Kidney epithelial cell (primary cell): ENCODE measurements around the gene ERC2. TPM values are rescaled to one million over a fixed set of nuclear protein-coding genes. Genes with fewer than 3 reads are reported as not detected.

ENCODE experiments used
- DNase-seq: peaks from one replicate; pipeline ENCODE4 v3.0.0-alpha.2; 2010; ENCODE audit warnings: low read depth
- H3K27me3 ChIP-seq: 2 replicates; pipeline ENCODE4 v1.6.0; 2011; ENCODE audit warnings: low read length; ENCODE audit not compliant: control insufficient read depth, insufficient read depth
- H3K36me3 ChIP-seq: 2 replicates; pipeline ENCODE4 v1.5.1; 2011; ENCODE audit warnings: low read length; ENCODE audit not compliant: control insufficient read depth, insufficient read depth
- H3K4me3 ChIP-seq: 2 replicates; pipeline ENCODE4 v1.5.1; 2011; ENCODE audit warnings: low read depth, mild to moderate bottlenecking, control low read depth, low read length
- total RNA-seq: library from RNA; depleted of rRNA; stranded (reverse); fragments of >200 nt; gene quantifications from 2 replicates; pipeline ENCODE4 v1.2.3, GENCODE V29; 2015
- TF ChIP-seq, protein P1 (sequence below): IDR thresholded peaks from 2 replicates; pipeline ENCODE4 v1.5.1; 2011; ENCODE audit warnings: mild to moderate bottlenecking, moderate library complexity, low read length, control low read depth, inconsistent platforms; ENCODE audit not compliant: insufficient read depth, poor library complexity, severe bottlenecking

ERC2 gene
- total RNA-seq, 1 donor from 2014 or later, result 17.0 TPM

DNA sequence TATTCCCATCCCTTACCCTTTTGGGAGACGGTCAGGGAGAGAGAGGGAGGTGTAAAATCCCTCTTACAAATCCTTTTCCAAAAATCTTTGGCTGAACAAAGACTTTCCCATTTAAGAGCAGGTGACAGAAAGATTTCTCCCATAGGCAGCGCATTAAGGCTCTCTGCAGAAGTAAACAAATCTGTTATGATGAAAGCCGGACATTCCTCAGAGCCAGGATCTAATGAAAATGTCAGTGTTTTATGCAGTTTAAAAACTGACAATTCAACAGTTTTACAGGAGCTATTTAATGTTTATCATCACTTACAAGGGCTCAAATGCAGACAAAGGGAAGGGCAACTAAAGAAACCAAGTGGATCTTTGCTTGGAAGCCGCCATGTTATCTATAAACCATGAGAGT lies 872.8 kb downstream of the ERC2 start:
- H3K4me3 ChIP-seq, result no peak overlapping the region
- H3K27me3 ChIP-seq, result no peaks in the 10 kb centered on the region
- H3K36me3 ChIP-seq, result no peaks in the 10 kb centered on the region
- no peak for DNase-seq
- TF ChIP-seq, protein P1, sequence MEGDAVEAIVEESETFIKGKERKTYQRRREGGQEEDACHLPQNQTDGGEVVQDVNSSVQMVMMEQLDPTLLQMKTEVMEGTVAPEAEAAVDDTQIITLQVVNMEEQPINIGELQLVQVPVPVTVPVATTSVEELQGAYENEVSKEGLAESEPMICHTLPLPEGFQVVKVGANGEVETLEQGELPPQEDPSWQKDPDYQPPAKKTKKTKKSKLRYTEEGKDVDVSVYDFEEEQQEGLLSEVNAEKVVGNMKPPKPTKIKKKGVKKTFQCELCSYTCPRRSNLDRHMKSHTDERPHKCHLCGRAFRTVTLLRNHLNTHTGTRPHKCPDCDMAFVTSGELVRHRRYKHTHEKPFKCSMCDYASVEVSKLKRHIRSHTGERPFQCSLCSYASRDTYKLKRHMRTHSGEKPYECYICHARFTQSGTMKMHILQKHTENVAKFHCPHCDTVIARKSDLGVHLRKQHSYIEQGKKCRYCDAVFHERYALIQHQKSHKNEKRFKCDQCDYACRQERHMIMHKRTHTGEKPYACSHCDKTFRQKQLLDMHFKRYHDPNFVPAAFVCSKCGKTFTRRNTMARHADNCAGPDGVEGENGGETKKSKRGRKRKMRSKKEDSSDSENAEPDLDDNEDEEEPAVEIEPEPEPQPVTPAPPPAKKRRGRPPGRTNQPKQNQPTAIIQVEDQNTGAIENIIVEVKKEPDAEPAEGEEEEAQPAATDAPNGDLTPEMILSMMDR, result no peak

DNA sequence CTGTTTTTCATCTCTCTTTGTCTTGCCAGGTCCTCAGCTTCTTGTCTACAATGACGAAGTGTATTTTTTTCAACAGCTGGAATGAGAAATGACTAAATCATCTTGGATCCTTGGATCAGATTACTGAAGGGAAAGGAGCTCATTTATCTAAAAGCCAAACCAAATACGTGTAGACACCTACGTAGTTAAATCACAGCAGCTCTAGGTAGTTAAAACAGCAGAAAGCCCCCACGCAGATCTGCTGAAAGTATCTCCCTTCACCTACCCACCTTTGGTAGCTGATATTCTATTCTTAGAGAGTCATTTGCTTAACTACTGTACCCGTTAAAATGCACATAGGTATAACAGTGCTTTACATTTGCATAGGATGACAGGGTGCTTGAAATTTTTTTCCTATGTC lies 875.7 kb downstream of the ERC2 start:
- Histone ChIP-seq H3K27me3 (no peaks in the 10 kb centered on the region), H3K4me3 (no peak overlapping the region), H3K36me3 (no peaks in the 10 kb centered on the region)
- no peak for DNase-seq
- TF ChIP-seq, protein P1, result no peak

DNA sequence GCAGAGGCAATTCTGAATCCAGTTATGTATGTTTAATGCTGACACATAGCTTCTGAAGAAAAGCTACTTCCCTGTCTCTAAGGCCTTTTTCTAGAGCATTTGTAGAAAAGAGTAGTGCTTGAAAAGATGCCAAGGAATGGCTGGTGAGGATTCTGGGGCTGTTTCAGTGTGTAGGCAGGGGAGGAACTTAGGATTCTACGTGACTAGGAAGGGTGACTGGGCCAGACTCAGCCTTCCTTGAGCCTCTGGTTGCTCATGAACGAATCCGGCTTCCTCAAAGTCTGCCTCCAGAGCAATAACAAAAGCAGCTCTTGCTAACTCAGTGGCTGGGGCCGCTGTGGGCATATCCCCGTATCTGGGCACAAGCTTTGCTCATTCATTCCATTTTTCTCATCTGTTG lies 876.4 kb downstream of the ERC2 start:
- Histone ChIP-seq H3K36me3 (no peaks in the 10 kb centered on the region), H3K27me3 (no peaks in the 10 kb centered on the region), H3K4me3 (no peak overlapping the region)
- TF ChIP-seq, protein P1, result no peak
- no peak for DNase-seq

DNA sequence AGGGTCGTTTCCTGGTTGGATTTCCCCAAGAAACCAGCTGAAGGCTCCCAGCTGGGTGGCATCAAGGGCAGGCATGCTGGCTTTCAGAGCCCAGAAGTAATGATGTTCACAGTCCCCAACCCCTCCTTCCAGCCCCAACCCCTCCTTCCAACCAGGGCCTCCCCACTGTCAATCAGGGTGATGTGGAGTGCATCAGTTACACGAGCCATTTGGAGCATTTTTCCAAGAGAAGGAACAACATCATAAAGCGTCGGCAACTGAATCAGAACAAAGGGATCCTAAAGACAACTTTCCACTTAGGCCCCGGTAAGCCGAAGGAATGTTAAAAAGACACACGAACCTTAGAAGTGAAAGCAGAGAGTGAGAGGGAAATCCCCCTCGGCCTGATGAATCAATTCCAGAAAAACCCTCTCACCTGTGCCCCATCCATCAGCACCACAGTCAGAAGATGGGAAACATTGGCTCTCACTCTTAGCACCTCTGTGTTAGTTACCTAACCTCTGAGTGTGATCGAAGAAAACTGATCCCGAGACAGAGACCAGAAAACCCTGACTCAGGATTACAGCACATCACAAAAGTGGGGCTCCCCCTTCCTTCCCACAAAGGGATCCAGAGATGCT lies 880.0 kb downstream of the ERC2 start:
- DNase-seq, result no peak
- TF ChIP-seq, protein P1, result no peak
- no peaks in the 10 kb centered on the region for H3K36me3 ChIP-seq
- no peak overlapping the region for H3K4me3 ChIP-seq
- H3K27me3 ChIP-seq, result no peaks in the 10 kb centered on the region

DNA sequence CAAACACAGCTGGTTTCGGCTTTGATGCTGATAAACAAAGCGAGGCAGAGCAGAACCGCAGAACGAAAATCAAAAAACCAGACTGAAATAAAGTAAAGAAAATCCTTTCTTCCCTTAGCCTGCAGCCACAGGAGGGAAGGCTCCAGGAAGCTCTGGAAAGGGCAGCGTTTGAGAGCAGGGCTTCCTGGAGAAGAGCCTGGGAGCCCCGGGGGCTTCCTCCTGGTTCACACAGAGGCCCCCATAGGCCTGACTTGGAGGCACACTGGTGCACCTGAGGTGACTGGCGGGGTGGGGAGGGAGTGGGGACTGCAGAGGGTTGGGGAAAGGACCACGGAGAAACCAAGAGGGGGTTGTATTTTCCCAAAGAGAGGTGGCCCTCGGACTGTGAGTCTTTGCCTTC lies 882.4 kb downstream of the ERC2 start:
- Histone ChIP-seq H3K36me3 (no peaks in the 10 kb centered on the region), H3K27me3 (no peaks in the 10 kb centered on the region), H3K4me3 (no peak overlapping the region)
- no peak for DNase-seq
- TF ChIP-seq, protein P1, result no peak

DNA sequence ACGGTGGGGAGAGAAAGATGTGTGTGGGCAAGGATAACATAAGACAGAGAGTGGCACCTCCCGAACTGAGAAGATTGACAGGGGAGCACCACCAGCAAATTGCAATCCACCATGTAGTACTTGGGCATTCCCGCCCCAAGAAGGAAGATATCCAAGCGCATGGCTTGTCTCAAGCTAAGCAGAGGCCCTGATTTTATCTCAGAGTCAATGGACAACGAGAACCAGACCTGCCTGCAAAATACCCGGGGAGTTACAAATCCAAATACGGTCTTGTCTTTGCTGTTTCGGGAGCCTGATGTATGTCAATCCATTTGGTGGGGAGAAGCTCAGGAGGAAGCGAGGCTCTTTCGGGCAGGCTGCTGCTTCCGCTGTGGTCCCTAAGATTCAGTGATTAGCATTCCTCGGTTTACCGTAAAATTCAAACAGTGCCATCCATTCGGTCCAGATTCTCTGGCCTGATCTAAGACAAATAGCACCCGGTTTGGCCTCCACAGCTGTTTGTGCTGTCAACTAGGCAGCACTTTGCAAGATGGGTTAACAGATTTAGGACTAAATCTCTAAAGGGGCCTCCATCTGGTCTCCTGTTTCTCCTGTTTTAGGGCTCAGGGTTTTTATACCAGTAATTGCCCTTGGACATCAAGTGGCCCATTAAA lies 883.4 kb downstream of the ERC2 start:
- TF ChIP-seq, protein P1, result no peak
- no peak for DNase-seq
- Histone ChIP-seq H3K4me3 (no peak overlapping the region), H3K36me3 (no peaks in the 10 kb centered on the region), H3K27me3 (no peaks in the 10 kb centered on the region)
